A673 (cell line): Measurements from ENCODE around the gene ARRB1. TPM values are rescaled to one million over a fixed set of nuclear protein-coding genes. Genes with fewer than 3 reads are reported as not detected.
A peak's percentile ranks its signal among the peaks of the same experiment; 100 is the strongest.

Experiments used
- BruUV-seq: library from RNA; stranded (reverse); fragments of 400-500 nt; replicated peaks from 2 replicates; lab custom pipeline; 2021; lab: Mats Ljungman, UMichigan
- CTCF ChIA-PET: fragments of 300-600 bp; sonication (Branson Sonifier 250); formaldehyde crosslinking; loops from one replicate; lab custom pipeline; 2022; ENCODE audit warnings: antibody characterized with exemption; lab: Charles Lee
- POLR2A ChIA-PET: fragments of 300-600 bp; sonication (Branson Sonifier 250); formaldehyde crosslinking; loops from one replicate; lab custom pipeline; 2022; ENCODE audit warnings: antibody characterized with exemption; ENCODE audit not compliant: low non-redundant PET; lab: Charles Lee
- DNase-seq: peaks from one replicate; pipeline ENCODE4 v3.0.0-alpha.2; 2015; ENCODE audit warnings: low spot score
- H3K27ac ChIP-seq: fragments of 200-600 bp; sonication (generic); 2 replicates; pipeline ENCODE4 v1.5.1; 2016; ENCODE audit warnings: mixed run types, low read depth, mild to moderate bottlenecking, mixed read lengths, antibody characterized with exemption, low read length; ENCODE audit not compliant: poor library complexity, severe bottlenecking
- H3K27me3 ChIP-seq: fragments of 200-600 bp; sonication (generic); replicated peaks from 2 replicates; pipeline ENCODE4 v1.6.1; 2017; ENCODE audit warnings: mixed run types, low read depth, mild to moderate bottlenecking, mixed read lengths, antibody characterized with exemption, low read length; ENCODE audit not compliant: insufficient read depth, poor library complexity
- H3K36me3 ChIP-seq: fragments of 200-600 bp; sonication (generic); 2 replicates; pipeline ENCODE4 v1.6.1; 2016; ENCODE audit warnings: mixed run types, mild to moderate bottlenecking, mixed read lengths, antibody characterized with exemption, low read length; ENCODE audit not compliant: insufficient read depth, poor library complexity, severe bottlenecking
- H3K4me1 ChIP-seq: fragments of 200-600 bp; sonication (generic); 2 replicates; pipeline ENCODE4 v1.6.1; 2017; ENCODE audit warnings: mixed run types, mild to moderate bottlenecking, mixed read lengths, antibody characterized with exemption, low read length; ENCODE audit not compliant: insufficient read depth, poor library complexity, severe bottlenecking
- H3K4me3 ChIP-seq: fragments of 200-600 bp; sonication (generic); 2 replicates; pipeline ENCODE4 v1.5.1; 2016; ENCODE audit warnings: low read depth, mixed run types, mild to moderate bottlenecking, mixed read lengths, low read length; ENCODE audit not compliant: poor library complexity, severe bottlenecking
- H3K9me3 ChIP-seq: fragments of 200-600 bp; sonication (generic); 2 replicates; pipeline ENCODE4 v1.6.1; 2016; ENCODE audit warnings: mixed run types, low read depth, mild to moderate bottlenecking, mixed read lengths, antibody characterized with exemption, low read length; ENCODE audit not compliant: poor library complexity, severe bottlenecking
- EZH2 ChIP-seq: fragments of 200-600 bp; sonication (generic); IDR thresholded peaks from 2 replicates; pipeline ENCODE4 v1.6.1; 2017; ENCODE audit warnings: borderline replicate concordance, low read depth, mild to moderate bottlenecking, mixed read lengths, antibody characterized with exemption, low read length; ENCODE audit not compliant: poor library complexity, severe bottlenecking
- intact Hi-C: fragments of 100-400 bp; cut with micrococcal nuclease; formaldehyde crosslinking; loops from one replicate; pipeline ENCODE4 v1.10.0; 2022; ENCODE audit not compliant: unreplicated experiment
- total RNA-seq: library from RNA; stranded (reverse); gene quantifications from 2 replicates; pipeline ENCODE4 v1.2.3, GENCODE V29; 2021
- TF ChIP-seq, protein P1 (sequence below): fragments of 300-800, 200-600 bp; sonication (generic); conservative IDR thresholded peaks from 2 replicates; pipeline ENCODE4 v1.5.1; 2017; ENCODE audit warnings: low read depth, mild to moderate bottlenecking, antibody characterized with exemption, low read length, moderate library complexity, mixed read lengths

Gene ARRB1
- total RNA-seq, 1 experiment from 2014 or later = 37.8 TPM

DNA sequence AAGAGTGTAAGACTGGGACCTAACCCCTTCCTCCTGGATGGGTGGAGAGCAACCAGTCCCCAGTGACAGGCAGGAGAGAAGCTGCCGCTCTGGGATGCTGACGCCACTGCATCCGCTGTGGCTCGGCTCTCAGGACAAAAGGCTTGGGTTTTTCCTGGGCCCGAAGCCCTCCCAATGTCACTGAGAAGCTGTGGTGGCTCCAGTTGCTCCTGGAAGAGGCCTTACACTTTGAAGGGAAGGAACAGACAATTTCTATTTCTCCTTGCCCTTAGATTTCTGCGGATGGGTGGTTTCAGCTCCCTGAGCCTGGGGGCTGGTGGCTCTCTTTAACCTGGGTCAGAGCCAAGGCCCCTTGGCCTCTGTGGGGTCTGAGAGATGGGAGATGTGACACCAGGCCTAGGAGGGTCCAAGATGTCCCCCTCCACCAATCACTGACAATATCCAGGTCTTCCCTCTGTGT lies 89.5 kb downstream of the ARRB1 start:
- no peak overlapping the region for H3K27ac ChIP-seq
- no TSS peak for BruUV-seq
- intact Hi-C loops = no loop called here
- DNase-seq = no peak
- ChIA-PET POLR2A (interaction anchor here (0.6 kb wide), 1 partner anchor 45 kb away, joined by 3 read pairs; no protein-coding TSS in a partner anchor), CTCF (no interaction called here)
- H3K4me3 ChIP-seq = no peak overlapping the region
- H3K36me3 ChIP-seq = no peaks in the 10 kb centered on the region
- H3K4me1 ChIP-seq = no peaks in the 10 kb centered on the region
- no peak for TF ChIP-seq EZH2
- TF ChIP-seq, protein P1, sequence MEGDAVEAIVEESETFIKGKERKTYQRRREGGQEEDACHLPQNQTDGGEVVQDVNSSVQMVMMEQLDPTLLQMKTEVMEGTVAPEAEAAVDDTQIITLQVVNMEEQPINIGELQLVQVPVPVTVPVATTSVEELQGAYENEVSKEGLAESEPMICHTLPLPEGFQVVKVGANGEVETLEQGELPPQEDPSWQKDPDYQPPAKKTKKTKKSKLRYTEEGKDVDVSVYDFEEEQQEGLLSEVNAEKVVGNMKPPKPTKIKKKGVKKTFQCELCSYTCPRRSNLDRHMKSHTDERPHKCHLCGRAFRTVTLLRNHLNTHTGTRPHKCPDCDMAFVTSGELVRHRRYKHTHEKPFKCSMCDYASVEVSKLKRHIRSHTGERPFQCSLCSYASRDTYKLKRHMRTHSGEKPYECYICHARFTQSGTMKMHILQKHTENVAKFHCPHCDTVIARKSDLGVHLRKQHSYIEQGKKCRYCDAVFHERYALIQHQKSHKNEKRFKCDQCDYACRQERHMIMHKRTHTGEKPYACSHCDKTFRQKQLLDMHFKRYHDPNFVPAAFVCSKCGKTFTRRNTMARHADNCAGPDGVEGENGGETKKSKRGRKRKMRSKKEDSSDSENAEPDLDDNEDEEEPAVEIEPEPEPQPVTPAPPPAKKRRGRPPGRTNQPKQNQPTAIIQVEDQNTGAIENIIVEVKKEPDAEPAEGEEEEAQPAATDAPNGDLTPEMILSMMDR = no peak
- no peaks in the 10 kb centered on the region for H3K27me3 ChIP-seq
- H3K9me3 ChIP-seq = no peaks in the 10 kb centered on the region

DNA sequence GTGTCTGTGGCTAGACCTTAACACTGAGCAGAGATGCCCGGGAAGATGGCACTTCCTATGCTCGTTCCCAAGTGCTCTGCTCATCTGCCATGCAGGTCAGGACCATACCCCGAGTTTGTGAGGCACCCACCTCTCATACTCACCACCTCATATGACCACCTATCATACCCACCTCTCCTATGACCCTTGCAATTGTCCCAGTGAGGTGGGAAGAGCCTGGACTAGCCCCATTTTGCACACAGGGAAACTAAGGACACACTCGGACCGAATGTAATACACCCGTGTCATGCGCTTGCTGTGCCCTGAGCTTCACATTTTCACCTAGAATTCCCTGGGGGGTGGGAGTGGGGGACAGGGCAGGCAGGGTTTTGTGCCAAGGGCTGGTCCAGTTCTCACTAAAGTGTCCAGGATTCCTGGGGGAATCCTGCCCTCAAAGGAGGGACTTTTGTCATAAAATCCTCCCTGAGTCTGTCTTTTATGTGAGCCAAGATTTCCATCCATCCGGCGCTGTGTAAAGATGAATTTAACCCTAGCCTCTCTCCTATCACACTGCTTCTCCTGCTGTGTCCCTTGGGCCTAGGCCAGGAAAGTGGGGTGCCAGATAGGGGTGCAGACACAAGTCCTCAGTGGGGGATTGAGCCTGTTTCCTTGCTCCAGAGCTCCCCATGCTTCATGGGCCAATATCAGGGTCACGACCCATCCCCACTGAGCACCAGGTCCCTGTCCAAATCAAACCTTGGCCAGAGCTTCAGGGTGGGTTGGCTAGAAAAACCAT lies 90.9 kb downstream of the ARRB1 start:
- BruUV-seq = TSS peak; percentile 25
- intact Hi-C loops = no loop called here
- Histone ChIP-seq H3K36me3 (no peaks in the 10 kb centered on the region), H3K27me3 (no peaks in the 10 kb centered on the region), H3K4me1 (no peaks in the 10 kb centered on the region), H3K4me3 (no peak overlapping the region), H3K9me3 (no peaks in the 10 kb centered on the region), H3K27ac (no peak overlapping the region)
- CTCF ChIA-PET = no interaction called here
- no peak for DNase-seq
- POLR2A ChIA-PET = interaction anchor here (0.6 kb wide), 1 partner anchor 255 kb away, joined by 3 read pairs; no protein-coding TSS in a partner anchor
- TF ChIP-seq, protein P1 = no peak
- no peak for TF ChIP-seq EZH2

DNA sequence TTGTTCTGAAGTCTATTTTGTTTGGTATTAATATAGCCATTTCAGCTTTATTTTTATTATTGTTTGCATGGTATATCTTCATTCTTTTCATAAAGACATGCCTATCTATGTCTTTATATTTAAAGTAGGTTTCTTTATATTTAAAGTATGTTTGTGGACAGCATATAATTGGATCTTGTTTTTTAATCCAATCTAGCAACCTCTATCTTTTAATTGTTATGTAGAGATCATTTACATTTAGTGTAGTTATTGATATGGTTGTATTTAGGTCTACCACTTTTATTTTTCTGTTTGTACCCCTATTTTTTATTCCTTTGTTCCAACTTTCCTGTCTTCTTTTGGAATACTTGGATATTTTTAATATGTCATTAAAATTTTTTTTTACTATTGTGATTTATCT lies 97.1 kb downstream of the ARRB1 start:
- POLR2A ChIA-PET = no interaction called here
- no TSS peak for BruUV-seq
- no peak for TF ChIP-seq EZH2
- TF ChIP-seq, protein P1 = no peak
- Histone ChIP-seq H3K27me3 (peaks cover 6% of the 10 kb centered on the region), H3K4me1 (no peaks in the 10 kb centered on the region), H3K36me3 (no peaks in the 10 kb centered on the region), H3K9me3 (peaks cover 11% of the 10 kb centered on the region), H3K4me3 (no peak overlapping the region), H3K27ac (no peak overlapping the region)
- DNase-seq = no peak
- CTCF ChIA-PET = no interaction called here
- intact Hi-C loops = no loop called here
